Uterus (tissue), 4 donors: ENCODE results near the gene PLPP4. TPM values are rescaled to one million over a fixed set of nuclear protein-coding genes. Genes with fewer than 3 reads are reported as not detected.

ENCODE experiments used
- DNase-seq, 2 donors: peaks; one replicate each; pipeline ENCODE4 v3.0.0-alpha.2; 2019 to 2020
- H3K27ac ChIP-seq, 2 donors: fragments of 200-600 bp; sonication (generic); 1 replicate in 1 of 2; 2 replicates in 1 of 2; pipeline ENCODE4 v1.5.1; 2016 to 2018
- H3K27me3 ChIP-seq, 2 donors: fragments of 200-600 bp; sonication (generic); one replicate each; pipeline ENCODE4 v1.5.1; 2018 to 2019; ENCODE audit warnings: control low read depth in 1 of 2
- H3K36me3 ChIP-seq, 2 donors: fragments of 200-600 bp; sonication (generic); one replicate each; pipeline ENCODE4 v1.5.1; 2019; ENCODE audit warnings: control low read depth in 1 of 2
- H3K4me1 ChIP-seq, 2 donors: fragments of 200-600 bp; sonication (generic); one replicate each; pipeline ENCODE4 v1.5.1; 2018 to 2019; ENCODE audit warnings: control low read depth in 1 of 2
- H3K4me3 ChIP-seq, 2 donors: fragments of 200-600 bp; sonication (generic); 1 replicate in 1 of 2; 2 replicates in 1 of 2; pipeline ENCODE4 v1.5.1; 2018 to 2019; ENCODE audit warnings: mild to moderate bottlenecking in 1 of 2
- H3K9me3 ChIP-seq, 2 donors: fragments of 200-600 bp; sonication (generic); one replicate each; pipeline ENCODE4 v1.5.1; 2019; ENCODE audit warnings: control low read depth in 1 of 2
- CTCF ChIP-seq, 4 experiments: fragments of 200-600 bp in 2 of 4; fragments of 450-650 bp in 2 of 4; sonication (generic) in 2 of 4; IDR thresholded peaks; one replicate each; pipeline ENCODE4 v1.5.1; 2016 to 2019; ENCODE audit warnings: antibody characterized with exemption in 4 of 4, mild to moderate bottlenecking in 2 of 4, moderate library complexity in 1 of 4
- POLR2A ChIP-seq, 2 donors: fragments of 450-650 bp; IDR thresholded peaks; one replicate each; pipeline ENCODE4 v1.6.1; 2016; ENCODE audit warnings: antibody characterized with exemption in 2 of 2, mild to moderate bottlenecking in 1 of 2, moderate library complexity in 1 of 2
- intact Hi-C: fragments of 100-400 bp; cut with DNase I; formaldehyde crosslinking; loops from one replicate; pipeline ENCODE4 v1.15.1; 2023; ENCODE audit warnings: low total_unique reads
- total RNA-seq, 4 donors: library from RNA; depleted of rRNA in 3 of 4; stranded (reverse); fragments of >200 nt in 3 of 4; gene quantifications; one replicate each; pipeline versions ENCODE4 v1.1.0 to v1.2.4, GENCODE V29; 2014 to 2023
- donor health status: DM: yes; HTN: yes; CAD: no.

The PLPP4 gene
- total RNA-seq, 4 donors from 2014 or later, result 0.55 TPM; not detected in 3

GRCh38 chr10:120587061-120587460 is 130.0 kb downstream of the PLPP4 start:
- no peaks in the 10 kb centered on the region for H3K4me1 ChIP-seq
- TF ChIP-seq POLR2A (IDR thresholded peaks at IDR 0.05) (no peak), CTCF (IDR thresholded peaks at IDR 0.05) (no peak)
- no peak overlapping the region for H3K4me3 ChIP-seq
- intact Hi-C loops, result no loop called here
- DNase-seq, result no peak
- no peaks in the 10 kb centered on the region for H3K27me3 ChIP-seq
- H3K27ac ChIP-seq, result no peak overlapping the region
- H3K36me3 ChIP-seq, result no peaks in the 10 kb centered on the region
- no peaks in the 10 kb centered on the region for H3K9me3 ChIP-seq

GRCh38 chr10:120588311-120588710 is 131.3 kb downstream of the PLPP4 start:
- intact Hi-C loops, result no loop called here
- no peak for TF ChIP-seq CTCF (IDR thresholded peaks at IDR 0.05)
- no peak for TF ChIP-seq POLR2A (IDR thresholded peaks at IDR 0.05)
- DNase-seq, result no peak

GRCh38 chr10:120593693-120594092 is 136.7 kb downstream of the PLPP4 start:
- Histone ChIP-seq H3K4me3 (no peak overlapping the region), H3K36me3 (no peaks in the 10 kb centered on the region), H3K4me1 (no peaks in the 10 kb centered on the region), H3K27ac (no peak overlapping the region), H3K27me3 (no peaks in the 10 kb centered on the region), H3K9me3 (no peaks in the 10 kb centered on the region)
- TF ChIP-seq CTCF (IDR thresholded peaks at IDR 0.05) (no peak), POLR2A (IDR thresholded peaks at IDR 0.05) (no peak)
- no peak for DNase-seq
- intact Hi-C loops, result no loop called here

More at GRCh38 chr10:120588311-120588710, 131.3 kb downstream of the PLPP4 start:
- Histone ChIP-seq H3K9me3 (no peaks in the 10 kb centered on the region), H3K27me3 (no peaks in the 10 kb centered on the region), H3K4me1 (no peaks in the 10 kb centered on the region), H3K36me3 (no peaks in the 10 kb centered on the region), H3K27ac (no peak overlapping the region), H3K4me3 (no peak overlapping the region)

GRCh38 chr10:120597902-120598301 is 140.9 kb downstream of the PLPP4 start:
- Histone ChIP-seq H3K9me3 (no peaks in the 10 kb centered on the region), H3K27ac (no peak overlapping the region), H3K27me3 (no peaks in the 10 kb centered on the region), H3K36me3 (no peaks in the 10 kb centered on the region), H3K4me1 (no peaks in the 10 kb centered on the region), H3K4me3 (no peak overlapping the region)
- intact Hi-C loops, result no loop called here
- TF ChIP-seq POLR2A (IDR thresholded peaks at IDR 0.05) (no peak), CTCF (IDR thresholded peaks at IDR 0.05) (no peak)
- DNase-seq, result no peak

GRCh38 chr10:120598386-120598785 is 141.4 kb downstream of the PLPP4 start:
- H3K27me3 ChIP-seq, result no peaks in the 10 kb centered on the region
- H3K9me3 ChIP-seq, result no peaks in the 10 kb centered on the region
- intact Hi-C loops, result no loop called here
- no peak for DNase-seq
- H3K4me3 ChIP-seq, result no peak overlapping the region
- no peaks in the 10 kb centered on the region for H3K36me3 ChIP-seq
- TF ChIP-seq POLR2A (IDR thresholded peaks at IDR 0.05) (no peak), CTCF (IDR thresholded peaks at IDR 0.05) (no peak)
- no peaks in the 10 kb centered on the region for H3K4me1 ChIP-seq
- no peak overlapping the region for H3K27ac ChIP-seq
